ENCODE data around the gene TMUB1.
A peak's percentile ranks its signal among the peaks of the same experiment; 100 is the strongest.

TMUB1 gene

GRCh38 chr7:151124899-151125399, 41.7 kb upstream of the TMUB1 start:
- H4K20me1 ChIP-seq (ENCODE audit: insufficient read depth): no peaks in the 10 kb centered on the region
- H3K36me3 ChIP-seq (ENCODE audit: insufficient read depth): peaks cover 11% of the 10 kb centered on the region; the same call in 1 of the 2 replicates
- H3K27ac ChIP-seq: no peak overlapping the region
- H3K4me2 ChIP-seq: no peak overlapping the region
- no peak overlapping the region for H3K9ac ChIP-seq
- H3K4me3 ChIP-seq (IDR thresholded peaks at IDR 0.05; ENCODE audit: insufficient read depth, low read depth, low read length): no peak overlapping the region
- no peak for TF ChIP-seq CTCF (conservative IDR thresholded peaks at IDR 0.05; ENCODE audit: low read depth, low read length)
- no peaks in the 10 kb centered on the region for H3K27me3 ChIP-seq (ENCODE audit: insufficient read depth, low read depth)
- no peaks in the 10 kb centered on the region for H3K79me2 ChIP-seq (ENCODE audit: insufficient read depth, low read depth)
- no peak overlapping the region for H2AFZ ChIP-seq (ENCODE audit: low read depth)
- H3K4me1 ChIP-seq (ENCODE audit: low read depth, poor library complexity, severe bottlenecking): peaks cover 9% of the 10 kb centered on the region

GRCh38 chr7:151124481-151124880, 41.2 kb upstream of the TMUB1 start:
- Histone ChIP-seq H2AFZ (ENCODE audit: low read depth) (no peak overlapping the region), H3K4me3 (IDR thresholded peaks at IDR 0.05; ENCODE audit: insufficient read depth, low read depth, low read length) (no peak overlapping the region), H3K9ac (no peak overlapping the region), H3K79me2 (ENCODE audit: insufficient read depth, low read depth) (no peaks in the 10 kb centered on the region), H3K4me2 (no peak overlapping the region), H4K20me1 (ENCODE audit: insufficient read depth) (no peaks in the 10 kb centered on the region), H3K4me1 (ENCODE audit: low read depth, poor library complexity, severe bottlenecking) (peaks cover 5% of the 10 kb centered on the region), H3K36me3 (ENCODE audit: insufficient read depth) (peaks cover 11% of the 10 kb centered on the region; the same call in 1 of the 2 replicates), H3K27ac (no peak overlapping the region), H3K27me3 (ENCODE audit: insufficient read depth, low read depth) (no peaks in the 10 kb centered on the region)
- no peak for TF ChIP-seq CTCF (conservative IDR thresholded peaks at IDR 0.05; ENCODE audit: low read depth, low read length)

GRCh38 chr7:151123822-151124464, 40.6 kb upstream of the TMUB1 start:
- Histone ChIP-seq H3K79me2 (ENCODE audit: insufficient read depth, low read depth) (no peaks in the 10 kb centered on the region), H3K36me3 (ENCODE audit: insufficient read depth) (peaks cover 11% of the 10 kb centered on the region; the same call in 1 of the 2 replicates), H3K4me1 (ENCODE audit: low read depth, poor library complexity, severe bottlenecking) (no peaks in the 10 kb centered on the region), H3K9ac (no peak overlapping the region), H4K20me1 (ENCODE audit: insufficient read depth) (no peaks in the 10 kb centered on the region), H3K4me2 (no peak overlapping the region), H3K4me3 (IDR thresholded peaks at IDR 0.05; ENCODE audit: insufficient read depth, low read depth, low read length) (no peak overlapping the region), H3K27me3 (ENCODE audit: insufficient read depth, low read depth) (no peaks in the 10 kb centered on the region), H2AFZ (ENCODE audit: low read depth) (no peak overlapping the region), H3K27ac (no peak overlapping the region)
- peak; percentile 98 for TF ChIP-seq CTCF (conservative IDR thresholded peaks at IDR 0.05; ENCODE audit: low read depth, low read length)

- TF ChIP-seq CTCF (conservative IDR thresholded peaks at IDR 0.05; ENCODE audit: low read depth, low read length): no peak
- peaks cover 11% of the 10 kb centered on the region; the same call in 1 of the 2 replicates for H3K36me3 ChIP-seq (ENCODE audit: insufficient read depth)
- no peaks in the 10 kb centered on the region for H3K27me3 ChIP-seq (ENCODE audit: insufficient read depth, low read depth)
- no peaks in the 10 kb centered on the region for H4K20me1 ChIP-seq (ENCODE audit: insufficient read depth)
- H3K4me3 ChIP-seq (IDR thresholded peaks at IDR 0.05; ENCODE audit: insufficient read depth, low read depth, low read length): no peak overlapping the region
- H3K27ac ChIP-seq: no peak overlapping the region
- no peak overlapping the region for H3K9ac ChIP-seq
- H2AFZ ChIP-seq (ENCODE audit: low read depth): no peak overlapping the region
- no peak overlapping the region for H3K4me2 ChIP-seq
- no peaks in the 10 kb centered on the region for H3K4me1 ChIP-seq (ENCODE audit: low read depth, poor library complexity, severe bottlenecking)
- no peaks in the 10 kb centered on the region for H3K79me2 ChIP-seq (ENCODE audit: insufficient read depth, low read depth)
These were observed 40.0 kb upstream of the TMUB1 start for GRCh38 chr7:151123158-151123821.

Data from KMS-11 (cell line).